Activated CD8-positive, alpha-beta memory T cell treated with anti-CD3 and anti-CD28 coated beads, Interleukin-2, amount 50 U/mL, for 1 hour (primary cell): ENCODE measurements around the gene BPIFA3.

Source experiments
- DNase-seq: peaks from one replicate; pipeline ENCODE4 v3.0.0-alpha.2; 2020; ENCODE audit errors: extremely low read depth

The BPIFA3 gene

GRCh38 chr20:33211817-33212424, 5.2 kb upstream of the BPIFA3 start:
- DNase-seq: no peak

GRCh38 chr20:33224399-33224798, 7.2 kb downstream of the BPIFA3 start:
- no peak for DNase-seq

- no peak for DNase-seq
Measured at GRCh38 chr20:33229843-33230242, 12.7 kb downstream of the BPIFA3 start.

- DNase-seq: no peak
Measured at GRCh38 chr20:33231237-33231636, 14.1 kb downstream of the BPIFA3 start.

GRCh38 chr20:33232486-33233072, 15.4 kb downstream of the BPIFA3 start:
- DNase-seq: no peak

- no peak for DNase-seq
Measured at GRCh38 chr20:33233129-33233774, 16.1 kb downstream of the BPIFA3 start.

GRCh38 chr20:33234050-33234449, 16.9 kb downstream of the BPIFA3 start:
- DNase-seq: no peak

- no peak for DNase-seq
Measured at GRCh38 chr20:33235696-33236095, 18.5 kb downstream of the BPIFA3 start, which contains the start of gene BPIFA1. BPIFA1 (plus strand) TSS chr20:33235996; CDS start chr20:33237712, 1,716 bp downstream.

GRCh38 chr20:33236351-33236750, 19.2 kb downstream of the BPIFA3 start:
- DNase-seq: no peak

- DNase-seq: no peak
Measured at GRCh38 chr20:33237989-33238388, 20.8 kb downstream of the BPIFA3 start.

- DNase-seq: no peak
Measured at GRCh38 chr20:33239418-33239817, 22.3 kb downstream of the BPIFA3 start.

- DNase-seq: no peak
Measured at GRCh38 chr20:33239979-33240736, 23.0 kb downstream of the BPIFA3 start.

- no peak for DNase-seq
Measured at GRCh38 chr20:33240923-33241322, 23.8 kb downstream of the BPIFA3 start.

- DNase-seq: no peak
Measured at GRCh38 chr20:33242319-33243100, 25.4 kb downstream of the BPIFA3 start.

GRCh38 chr20:33246077-33246476, 28.9 kb downstream of the BPIFA3 start:
- no peak for DNase-seq

GRCh38 chr20:33249456-33249855, 32.3 kb downstream of the BPIFA3 start:
- DNase-seq: no peak

GRCh38 chr20:33250666-33251065, 33.5 kb downstream of the BPIFA3 start:
- no peak for DNase-seq

- DNase-seq: no peak
Measured at GRCh38 chr20:33251496-33251895, 34.3 kb downstream of the BPIFA3 start.

- DNase-seq: no peak
Measured at GRCh38 chr20:33252460-33252859, 35.3 kb downstream of the BPIFA3 start.

GRCh38 chr20:33255005-33255404, 37.9 kb downstream of the BPIFA3 start:
- DNase-seq: no peak

- no peak for DNase-seq
Measured at GRCh38 chr20:33257237-33257636, 40.1 kb downstream of the BPIFA3 start.

GRCh38 chr20:33259371-33259770, 42.2 kb downstream of the BPIFA3 start:
- no peak for DNase-seq
